ENCODE measurements around the gene ARHGAP45.

- TF ChIP-seq CTCF (conservative IDR thresholded peaks at IDR 0.05; ENCODE audit: low read depth in 2 of 2) = no peak
- TF ChIP-seq EZH2 (IDR thresholded peaks at IDR 0.05; ENCODE audit: low read depth, unreplicated experiment) = no peak
- TF ChIP-seq NANOG (IDR thresholded peaks at IDR 0.05; ENCODE audit: borderline replicate concordance) = no peak
- TF ChIP-seq REST (IDR thresholded peaks at IDR 0.05; ENCODE audit: unreplicated experiment) = no peak
- TF ChIP-seq EZH2phosphoT487 (IDR thresholded peaks at IDR 0.05; ENCODE audit: unreplicated experiment) = no peak
- TF ChIP-seq ETS1 (IDR thresholded peaks at IDR 0.05) = no peak
- TF ChIP-seq CREB1 (CRISPR knock-in tag; IDR thresholded peaks at IDR 0.05; ENCODE audit: low read depth) = no peak
- no peak for TF ChIP-seq ZNF114 (CRISPR knock-in tag; IDR thresholded peaks at IDR 0.05)
- TF ChIP-seq ZNF331 (CRISPR knock-in tag; IDR thresholded peaks at IDR 0.05; ENCODE audit: low read depth) = no peak
- TF ChIP-seq STAT1 (IDR thresholded peaks at IDR 0.05; ENCODE audit: unreplicated experiment) = no peak
- no peak for TF ChIP-seq POLR2AphosphoS5 (IDR thresholded peaks at IDR 0.05; ENCODE audit: low read depth)
- no peak for TF ChIP-seq JUNB (IDR thresholded peaks at IDR 0.05; ENCODE audit: unreplicated experiment)
These were observed 24.7 kb downstream of the ARHGAP45 start for GRCh38 chr19:1091544-1092175.
